ENCODE results near the gene CTIF. TPM values are rescaled to one million over a fixed set of nuclear protein-coding genes. Genes with fewer than 3 reads are reported as not detected.

Gene CTIF
- total and polyA plus RNA-seq, 4 donors, result 12.2 to 45.7 (median 32.6) TPM

- H3K27me3 ChIP-seq (ENCODE audit: control insufficient read depth in 3 of 3, insufficient read depth in 3 of 3, low read length in 2 of 3), result no peaks in the 10 kb centered on the region
- H3K4me3 ChIP-seq, result no peak overlapping the region
- H3K36me3 ChIP-seq (ENCODE audit: control insufficient read depth in 4 of 4, insufficient read depth in 4 of 4, low read length in 4 of 4), result peaks cover 5 to 8% (median 8%) of the 10 kb centered on the region in 4 donors
- no peaks in the 10 kb centered on the region for H3K9me3 ChIP-seq (ENCODE audit: control insufficient read depth in 4 of 4, insufficient read depth in 3 of 4, low read length in 3 of 4)
- no peak overlapping the region for H3K27ac ChIP-seq (ENCODE audit: low read depth in 1 of 2, low read length in 1 of 2)
- DNase-seq, result no peak
- no peak for ATAC-seq (ENCODE audit: insufficient read depth, low FRiP score)
- no peak for TF ChIP-seq CTCF (IDR thresholded peaks at IDR 0.05; ENCODE audit: control extremely low read depth, extremely low read depth)
- H3K4me1 ChIP-seq (ENCODE audit: control insufficient read depth in 5 of 5, insufficient read depth in 5 of 5, low read length in 5 of 5), result peaks cover 0 to 15% (median 7%) of the 10 kb centered on the region in 5 donors
- H3K9ac ChIP-seq (ENCODE audit: insufficient read depth in 1 of 2, low read length in 2 of 2), result no peak overlapping the region
- 97 to 98% methylated on average over 3 of the region's 3 CpGs for WGBS, 2 donors
Observed at GRCh38 chr18:48620071-48620470, 81.2 kb downstream of the CTIF start.

GRCh38 chr18:48621240-48621639 lies 82.4 kb downstream of the CTIF start:
- H3K9ac ChIP-seq (ENCODE audit: insufficient read depth in 1 of 2, low read length in 2 of 2), result no peak overlapping the region
- H3K4me3 ChIP-seq, result no peak overlapping the region
- no peak for DNase-seq
- peaks cover 5 to 8% (median 8%) of the 10 kb centered on the region in 4 donors for H3K36me3 ChIP-seq (ENCODE audit: control insufficient read depth in 4 of 4, insufficient read depth in 4 of 4, low read length in 4 of 4)
- H3K27me3 ChIP-seq (ENCODE audit: control insufficient read depth in 3 of 3, insufficient read depth in 3 of 3, low read length in 2 of 3), result no peaks in the 10 kb centered on the region
- peaks cover 0 to 14% (median 5%) of the 10 kb centered on the region in 5 donors for H3K4me1 ChIP-seq (ENCODE audit: control insufficient read depth in 5 of 5, insufficient read depth in 5 of 5, low read length in 5 of 5)
- 91 to 98% methylated on average over 8 of the region's 8 CpGs for WGBS, 2 donors
- ATAC-seq (ENCODE audit: insufficient read depth, low FRiP score), result no peak
- no peak for TF ChIP-seq CTCF (IDR thresholded peaks at IDR 0.05; ENCODE audit: control extremely low read depth, extremely low read depth)
- no peak overlapping the region for H3K27ac ChIP-seq (ENCODE audit: low read depth in 1 of 2, low read length in 1 of 2)
- no peaks in the 10 kb centered on the region for H3K9me3 ChIP-seq (ENCODE audit: control insufficient read depth in 4 of 4, insufficient read depth in 3 of 4, low read length in 3 of 4)

GRCh38 chr18:48621815-48622555 lies 83.2 kb downstream of the CTIF start:
- no peak overlapping the region for H3K9ac ChIP-seq (ENCODE audit: insufficient read depth in 1 of 2, low read length in 2 of 2)
- no peak for ATAC-seq (ENCODE audit: insufficient read depth, low FRiP score)
- peaks cover 0 to 6% (median 0%) of the 10 kb centered on the region in 5 donors for H3K4me1 ChIP-seq (ENCODE audit: control insufficient read depth in 5 of 5, insufficient read depth in 5 of 5, low read length in 5 of 5)
- DNase-seq, result no peak
- no peak for TF ChIP-seq CTCF (IDR thresholded peaks at IDR 0.05; ENCODE audit: control extremely low read depth, extremely low read depth)
- no peaks in the 10 kb centered on the region for H3K27me3 ChIP-seq (ENCODE audit: control insufficient read depth in 3 of 3, insufficient read depth in 3 of 3, low read length in 2 of 3)
- no peak overlapping the region for H3K27ac ChIP-seq (ENCODE audit: low read depth in 1 of 2, low read length in 1 of 2)
- 84 to 86% methylated on average over 11 of the region's 11 CpGs for WGBS, 2 donors
- H3K4me3 ChIP-seq, result no peak overlapping the region
- H3K36me3 ChIP-seq (ENCODE audit: control insufficient read depth in 4 of 4, insufficient read depth in 4 of 4, low read length in 4 of 4), result peaks cover 5 to 8% (median 8%) of the 10 kb centered on the region in 4 donors
- no peaks in the 10 kb centered on the region for H3K9me3 ChIP-seq (ENCODE audit: control insufficient read depth in 4 of 4, insufficient read depth in 3 of 4, low read length in 3 of 4)
